ENCODE results near the gene ADGRB2.

The ADGRB2 gene

DNA sequence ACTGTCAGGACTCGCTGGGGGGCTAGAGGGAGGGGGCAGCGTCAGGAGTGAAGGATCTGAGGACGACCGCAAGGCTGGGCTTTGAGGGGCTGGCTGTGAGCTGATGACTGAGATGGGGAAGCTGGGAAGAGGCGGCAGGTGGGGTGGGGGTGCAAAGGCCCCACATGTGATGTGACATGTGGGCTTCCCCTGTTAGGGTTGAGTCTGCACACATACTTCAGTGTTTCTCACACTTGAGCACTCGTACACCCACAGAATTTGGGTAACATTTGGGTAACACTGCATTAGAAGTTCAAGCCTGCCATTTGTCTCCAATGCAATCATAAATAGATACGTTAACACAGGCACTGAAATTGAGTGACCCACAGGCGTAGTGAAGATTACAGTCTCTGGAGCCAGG, 76.5 kb downstream of the ADGRB2 start:
- in situ Hi-C loops (cut with HindIII; ENCODE audit: low sequenced_read_pairs), result no loop called here

- in situ Hi-C loops (cut with HindIII; ENCODE audit: low sequenced_read_pairs), result no loop called here
Measured at GRCh38 chr1:31685795-31686194, 78.3 kb downstream of the ADGRB2 start.

- in situ Hi-C loops (cut with HindIII; ENCODE audit: low sequenced_read_pairs), result no loop called here
Measured at GRCh38 chr1:31683997-31684396, 80.1 kb downstream of the ADGRB2 start.

- in situ Hi-C loops (cut with HindIII; ENCODE audit: low sequenced_read_pairs), result no loop called here
Measured at GRCh38 chr1:31681415-31681814, 82.7 kb downstream of the ADGRB2 start.

- in situ Hi-C loops (cut with HindIII; ENCODE audit: low sequenced_read_pairs), result no loop called here
Measured at GRCh38 chr1:31679676-31680230, 84.4 kb downstream of the ADGRB2 start.

DNA sequence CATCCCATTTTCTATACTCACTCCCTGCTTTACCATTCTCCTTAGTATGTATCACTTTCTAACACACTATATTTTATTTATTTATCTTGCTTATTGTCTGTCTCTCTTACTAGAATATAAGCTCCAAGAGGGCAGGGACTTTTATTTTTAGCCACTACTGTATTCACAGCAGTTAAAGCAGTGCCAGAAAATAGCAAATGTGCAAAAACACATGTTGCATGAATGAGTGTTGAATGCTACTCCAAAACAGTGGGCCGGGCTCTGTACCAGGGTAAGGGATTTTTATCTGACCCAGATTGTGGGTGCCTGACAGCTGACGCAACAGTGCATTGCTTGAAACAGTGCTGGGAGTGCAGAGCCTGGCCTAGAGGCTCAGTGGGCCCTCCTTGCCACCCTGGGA, 85.0 kb downstream of the ADGRB2 start:
- in situ Hi-C loops (cut with HindIII; ENCODE audit: low sequenced_read_pairs), result no loop called here

- in situ Hi-C loops (cut with HindIII; ENCODE audit: low sequenced_read_pairs), result no loop called here
Measured at GRCh38 chr1:31678681-31679080, 85.5 kb downstream of the ADGRB2 start.

DNA sequence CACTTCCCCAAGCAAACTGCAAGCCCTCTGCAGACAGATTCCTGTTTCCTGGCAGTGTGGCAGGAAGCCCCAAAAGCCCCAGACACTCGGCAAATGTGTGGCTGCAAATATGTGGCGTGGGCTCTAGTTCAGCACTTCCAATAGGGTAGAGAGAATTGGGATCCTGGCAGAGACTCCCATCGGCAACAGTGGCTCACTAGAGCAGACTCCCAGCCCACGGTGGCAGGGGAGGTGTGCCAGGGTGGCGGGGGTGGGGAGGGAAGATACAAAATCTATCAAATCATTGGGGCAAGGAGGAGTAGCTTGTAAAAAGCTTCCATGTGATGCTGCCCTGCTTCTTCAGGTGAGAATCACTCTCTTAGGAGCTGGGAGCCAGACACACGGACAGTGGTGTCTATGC, 86.2 kb downstream of the ADGRB2 start:
- in situ Hi-C loops (cut with HindIII; ENCODE audit: low sequenced_read_pairs), result no loop called here

- in situ Hi-C loops (cut with HindIII; ENCODE audit: low sequenced_read_pairs), result no loop called here
Measured at GRCh38 chr1:31677401-31677800, 86.7 kb downstream of the ADGRB2 start.
